DMS153 (cell line): ENCODE data around the gene MPC2.

Experiments
- DNase-seq: peaks from one replicate; lab custom pipeline; 2025; lab: John Stamatoyannopoulos, UW

MPC2 gene

DNA sequence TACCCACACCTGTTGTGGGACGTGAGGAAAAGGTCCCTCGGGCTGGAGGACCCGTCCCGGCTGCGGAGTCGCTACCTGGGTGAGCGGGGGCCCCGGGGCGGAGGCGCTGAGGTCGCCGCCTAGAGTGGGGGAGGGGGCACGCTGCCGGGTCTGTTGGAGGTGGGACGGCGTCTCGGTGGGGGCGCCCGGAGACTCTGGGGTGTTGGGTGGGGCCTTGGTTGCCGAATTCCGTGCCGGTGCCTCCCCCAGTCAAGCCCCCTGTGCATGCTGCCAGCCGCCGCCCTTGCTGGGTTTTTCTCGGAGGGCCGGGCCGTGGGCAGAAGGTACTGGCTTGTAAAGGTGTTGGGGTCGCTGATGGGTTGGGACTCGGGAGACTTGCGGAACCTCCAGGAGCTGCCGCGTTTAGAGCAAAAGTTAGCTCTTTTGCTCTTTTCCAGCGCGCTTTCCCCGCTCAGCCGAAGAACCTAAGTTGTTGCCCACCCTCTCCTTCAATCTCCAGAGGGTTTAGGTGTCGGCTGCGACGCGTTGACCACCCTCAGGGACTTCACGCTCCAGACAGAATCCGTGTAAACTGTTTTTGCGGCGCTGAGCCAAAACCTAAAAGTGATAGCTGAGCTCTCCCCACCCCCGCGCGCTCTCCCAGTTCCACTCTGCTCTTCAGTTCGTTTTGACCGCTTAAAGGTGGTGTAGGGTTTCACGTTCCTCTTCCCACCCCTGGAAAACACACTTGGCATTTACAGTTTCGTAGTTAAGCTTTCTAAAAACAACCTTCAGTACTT, at the start of gene MPC2:
MPC2 (minus strand) TSS at position 143 of the 779 bp plus-strand sequence. CDS start 1,231 bp downstream, outside the sequence.
- peak; percentile 73 for DNase-seq

DNA sequence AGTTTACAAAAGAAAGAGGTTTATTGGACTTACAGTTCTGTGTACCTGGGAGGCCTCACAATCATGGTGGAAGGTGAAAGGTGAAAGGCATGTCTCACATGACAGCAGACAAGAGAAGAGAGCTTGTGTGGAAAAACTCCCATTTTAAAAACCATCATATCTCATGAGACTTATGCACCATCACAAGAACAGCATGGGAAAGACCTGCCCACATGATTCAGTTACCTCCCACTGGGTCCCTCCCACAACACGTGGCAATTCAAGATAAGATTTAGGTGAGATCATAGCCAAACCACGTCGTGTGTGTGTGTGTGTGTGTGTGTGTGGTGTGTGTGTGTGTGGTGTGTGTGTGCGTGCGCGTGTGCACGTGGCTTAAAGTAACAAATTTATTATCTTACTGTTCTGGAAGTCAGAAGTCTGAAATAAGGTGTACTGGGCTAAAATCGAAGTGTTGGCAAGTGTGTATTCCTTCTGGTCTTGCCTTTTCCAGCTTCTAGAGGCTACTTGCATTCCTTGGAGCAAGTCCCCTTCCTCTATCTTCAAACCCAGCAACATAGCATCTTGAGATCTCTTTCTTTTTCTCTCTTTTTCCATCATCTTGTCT, 48.1 kb upstream of the MPC2 start:
- DNase-seq, result no peak

DNA sequence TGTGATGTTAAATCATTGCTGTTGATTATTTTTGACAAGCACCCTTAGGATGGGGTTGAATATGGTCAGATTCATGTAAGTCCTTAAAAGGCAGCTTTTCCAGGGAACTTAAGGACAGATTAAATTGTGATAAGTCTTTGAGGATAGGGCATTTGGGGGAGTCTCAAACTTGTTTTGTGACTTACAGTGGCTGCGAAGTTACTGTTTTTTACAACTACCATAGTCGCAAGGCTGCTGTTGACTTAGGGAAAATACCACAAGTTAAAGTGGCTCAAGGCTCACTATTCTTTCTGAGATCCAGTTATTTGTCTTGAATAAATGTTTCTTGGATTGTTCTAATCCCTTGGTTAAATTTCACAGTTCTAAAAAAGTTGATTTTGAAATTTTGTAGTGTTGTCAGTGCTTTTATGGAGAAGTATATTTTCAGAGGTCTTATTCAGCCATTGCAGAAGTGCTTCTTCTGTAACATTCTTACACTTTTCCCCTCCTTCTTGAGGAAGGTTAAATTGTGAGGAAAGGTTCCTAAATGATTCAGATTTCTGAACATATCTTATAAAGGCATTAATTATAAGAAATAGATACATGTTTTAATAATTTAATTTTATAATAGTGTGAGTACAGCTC, 47.0 kb upstream of the MPC2 start:
- DNase-seq, result no peak

DNA sequence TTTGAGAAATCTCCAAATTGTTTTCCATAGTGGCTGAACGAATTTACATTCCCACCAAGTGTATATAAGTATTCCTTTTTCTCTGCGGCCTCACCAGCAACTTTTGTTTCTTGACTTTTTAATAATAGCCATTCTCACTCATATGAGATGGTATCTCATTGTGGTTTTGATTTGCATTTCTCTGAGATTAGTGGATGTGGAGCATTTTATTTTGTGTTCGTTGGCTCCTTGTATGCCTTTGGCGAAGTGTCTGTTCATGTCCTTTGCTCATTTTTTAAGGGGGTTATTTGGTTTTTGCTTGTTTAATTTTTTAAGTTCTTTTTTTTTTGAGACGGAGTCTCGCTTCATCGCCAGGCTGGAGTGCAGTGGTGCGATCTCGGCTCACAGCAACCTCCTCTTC, 45.1 kb upstream of the MPC2 start:
- DNase-seq, result no peak

DNA sequence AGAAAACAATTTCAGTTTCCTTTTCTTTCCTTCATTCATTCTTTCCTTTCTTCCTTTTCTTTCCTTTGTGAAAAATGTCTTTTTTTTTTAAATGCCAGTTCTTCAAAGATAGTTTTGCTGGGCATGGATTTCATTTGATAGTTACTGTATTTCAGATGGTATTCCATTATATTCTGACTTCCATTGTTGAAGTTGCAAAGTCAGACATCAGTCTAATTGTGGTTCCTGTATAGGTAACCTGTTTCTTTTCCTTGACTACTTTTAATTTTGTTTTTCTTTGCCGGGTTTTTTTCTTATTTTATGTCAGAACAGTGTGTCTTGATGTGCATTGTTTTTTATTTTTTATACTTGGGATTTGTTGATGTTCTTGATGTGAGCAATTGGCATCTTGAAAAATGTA, 40.4 kb upstream of the MPC2 start:
- no peak for DNase-seq

DNA sequence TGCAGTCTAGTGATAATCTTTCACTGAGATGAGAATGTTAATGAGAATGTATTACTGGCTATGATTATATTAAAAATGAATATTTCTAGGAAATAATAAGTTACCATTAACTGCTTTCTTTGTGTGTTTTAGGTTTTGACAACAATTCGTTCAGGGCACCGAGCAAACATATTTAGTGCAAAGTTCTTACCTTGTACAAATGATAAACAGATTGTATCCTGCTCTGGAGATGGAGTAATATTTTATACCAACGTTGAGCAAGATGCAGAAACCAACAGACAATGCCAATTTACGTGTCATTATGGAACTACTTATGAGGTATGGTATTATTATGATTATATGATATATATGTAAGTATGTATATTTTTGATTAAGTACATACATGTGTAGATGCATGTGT, 37.8 kb upstream of the MPC2 start:
- no peak for DNase-seq

DNA sequence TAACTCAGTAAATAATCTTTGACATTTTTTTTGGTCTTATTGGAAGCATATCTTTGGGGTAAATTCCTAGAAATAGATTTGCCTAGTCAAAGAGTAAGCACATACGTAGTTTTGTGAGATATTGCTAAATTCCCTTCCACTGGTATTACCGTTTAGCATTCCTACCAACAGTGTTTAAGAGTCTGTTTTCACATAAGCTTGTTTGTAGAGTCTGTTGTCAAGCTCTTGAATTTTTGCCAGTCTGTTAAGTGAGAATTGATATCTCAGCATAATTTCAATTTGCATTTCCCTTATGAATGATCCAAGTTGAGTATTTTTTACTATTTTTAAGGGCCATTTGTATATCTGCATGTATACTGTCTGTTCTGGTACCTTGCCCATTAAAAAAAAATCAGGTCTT, 37.0 kb upstream of the MPC2 start:
- DNase-seq, result no peak

DNA sequence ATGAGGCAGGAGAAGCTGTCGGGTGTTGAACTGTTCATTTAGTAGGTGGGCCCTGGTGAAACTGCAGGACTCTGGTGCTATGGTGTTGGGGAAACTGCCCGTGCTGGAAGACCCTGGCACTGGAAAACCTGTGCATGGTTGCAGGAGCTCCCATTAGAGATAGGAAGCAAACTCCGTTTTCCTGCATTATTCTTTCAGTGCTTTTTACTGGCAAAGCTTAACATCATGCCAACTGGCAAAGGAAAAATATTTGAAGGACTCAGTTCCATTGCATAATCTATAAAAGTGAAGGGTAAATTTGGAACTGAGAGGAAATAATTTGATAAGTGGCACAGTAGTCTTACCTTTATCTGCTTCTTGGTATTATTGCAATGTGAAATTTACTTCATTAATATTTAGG, 31.7 kb upstream of the MPC2 start:
- DNase-seq, result no peak

DNA sequence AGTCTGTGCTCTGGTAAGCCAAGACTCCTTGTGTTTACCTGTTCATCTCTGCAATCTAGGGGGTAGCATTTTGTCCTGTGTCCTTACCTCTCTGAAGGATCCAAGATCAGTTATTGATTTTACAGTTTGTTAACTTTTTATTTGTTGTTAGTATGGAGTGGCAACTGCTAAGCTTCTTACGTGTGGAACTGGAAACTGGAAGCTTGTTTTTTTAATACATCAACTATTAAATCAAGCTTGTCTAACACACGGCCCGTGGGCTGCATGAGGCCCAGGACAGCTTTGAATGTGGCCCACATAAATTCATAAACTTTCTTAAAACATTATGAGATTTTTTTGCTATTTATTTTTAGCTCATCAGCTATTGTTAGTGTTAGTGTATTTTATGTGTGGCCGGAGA, 29.2 kb upstream of the MPC2 start:
- no peak for DNase-seq

DNA sequence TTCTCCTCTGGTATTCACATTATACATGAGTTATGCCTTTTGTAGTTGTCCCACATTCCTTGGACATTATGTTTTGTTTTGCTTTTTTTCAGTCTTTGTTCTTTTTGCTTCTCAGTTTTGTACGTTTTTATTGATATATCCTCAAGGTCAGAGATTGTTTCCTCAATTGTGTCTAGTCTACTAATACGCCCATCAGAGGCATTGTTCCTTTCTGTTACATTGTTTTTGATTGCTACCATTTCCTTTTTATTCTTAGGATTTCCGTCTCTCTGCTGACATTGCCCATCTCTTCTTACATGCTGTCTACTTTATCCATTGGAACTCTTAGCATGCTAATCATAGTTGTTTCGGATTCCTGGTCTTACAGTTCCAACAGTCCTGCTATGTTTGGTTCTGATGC, 27.8 kb upstream of the MPC2 start:
- no peak for DNase-seq

DNA sequence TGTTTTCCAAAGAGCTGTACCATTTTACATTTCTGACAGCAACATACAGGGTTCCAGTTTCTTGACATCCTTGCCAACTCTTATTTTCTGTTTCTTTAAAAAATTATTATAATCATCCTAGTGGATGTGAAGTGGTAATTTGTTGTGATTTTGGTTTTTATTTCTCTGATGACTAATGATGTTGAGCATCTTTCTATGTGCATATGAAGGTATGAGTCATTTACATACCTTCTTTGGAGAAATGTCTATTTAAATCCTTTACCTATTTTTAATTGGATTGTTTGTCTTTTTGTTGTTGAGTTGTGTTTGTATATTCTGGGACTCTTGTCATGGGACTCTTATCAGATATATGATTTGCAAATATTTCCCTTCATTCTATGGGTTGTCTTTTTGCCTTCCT, 20.8 kb upstream of the MPC2 start:
- DNase-seq, result no peak

DNA sequence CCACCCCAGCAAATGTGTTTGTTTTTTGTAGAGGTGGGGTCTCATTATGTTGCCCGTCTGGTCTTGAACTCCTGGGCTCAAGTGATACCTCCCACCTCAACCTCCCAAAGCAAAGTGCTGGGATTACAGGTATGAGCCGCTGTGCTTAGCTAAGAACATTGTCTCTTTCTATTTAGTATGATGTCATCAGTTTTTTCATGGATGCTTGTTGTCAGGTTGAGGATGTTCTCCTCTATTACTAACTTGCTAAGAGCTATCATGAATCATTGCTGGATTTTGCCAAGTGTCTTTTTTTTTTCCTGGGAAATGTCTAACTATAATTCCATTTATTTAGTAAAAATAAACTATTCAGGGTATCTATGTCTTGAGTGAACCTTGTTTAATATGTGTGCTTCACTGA, 19.0 kb upstream of the MPC2 start:
- DNase-seq, result no peak

DNA sequence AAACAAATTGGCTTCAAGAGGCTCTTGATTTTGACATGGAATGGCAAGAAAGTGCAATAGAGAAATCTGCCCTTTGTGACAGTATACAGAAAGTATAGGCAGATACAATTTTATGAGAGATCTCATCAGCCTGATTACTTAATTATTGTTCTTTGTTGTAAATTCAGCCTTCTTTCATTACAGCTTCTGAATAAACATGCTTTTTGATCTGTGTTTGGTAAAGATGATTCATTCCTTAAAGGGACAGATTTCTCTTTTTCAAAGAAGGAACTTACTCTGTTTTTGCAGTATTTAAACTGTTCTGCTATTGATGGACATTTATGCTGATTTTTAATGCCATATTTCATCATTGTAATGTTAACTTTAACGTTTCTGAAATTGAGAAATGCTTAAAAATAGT, 13.7 kb upstream of the MPC2 start:
- no peak for DNase-seq

DNA sequence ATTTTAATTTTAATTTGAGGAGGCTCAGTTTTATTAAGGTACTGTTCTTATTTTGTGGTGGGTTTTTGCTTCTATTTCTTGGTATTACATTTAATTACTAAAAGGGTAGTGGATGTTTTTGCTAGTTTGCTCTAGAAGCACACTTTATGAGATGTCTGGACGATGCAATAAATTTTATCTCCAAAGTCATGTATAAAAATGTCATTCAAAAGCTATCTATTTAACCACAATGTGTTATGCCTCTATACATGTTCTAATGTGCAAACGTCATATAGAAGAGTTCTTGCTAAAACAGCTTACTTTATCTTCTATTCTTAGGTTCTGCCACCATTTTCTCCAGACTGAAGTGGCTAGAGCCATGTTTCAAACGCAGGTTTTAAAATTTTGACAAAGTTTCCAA, 12.9 kb upstream of the MPC2 start:
- DNase-seq, result no peak

DNA sequence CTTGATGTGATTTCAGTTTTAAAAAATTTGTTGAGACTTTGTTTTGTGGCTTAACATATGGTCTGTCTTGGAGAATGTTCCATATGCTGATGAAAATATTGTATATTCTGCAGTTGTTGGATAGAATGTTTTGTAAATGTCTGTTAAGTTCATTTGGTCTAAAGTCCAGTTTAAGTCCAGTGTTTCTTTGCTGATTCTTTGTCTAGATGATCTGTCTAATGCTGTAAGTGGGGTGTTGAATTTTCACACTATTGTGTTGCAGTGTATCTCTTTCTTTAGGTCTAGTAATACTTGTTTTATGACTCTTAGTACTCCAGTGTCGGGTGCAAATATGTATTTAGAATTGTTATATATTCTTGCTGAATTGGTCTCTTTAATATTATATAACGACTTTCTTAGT, 10.9 kb upstream of the MPC2 start:
- DNase-seq, result no peak

DNA sequence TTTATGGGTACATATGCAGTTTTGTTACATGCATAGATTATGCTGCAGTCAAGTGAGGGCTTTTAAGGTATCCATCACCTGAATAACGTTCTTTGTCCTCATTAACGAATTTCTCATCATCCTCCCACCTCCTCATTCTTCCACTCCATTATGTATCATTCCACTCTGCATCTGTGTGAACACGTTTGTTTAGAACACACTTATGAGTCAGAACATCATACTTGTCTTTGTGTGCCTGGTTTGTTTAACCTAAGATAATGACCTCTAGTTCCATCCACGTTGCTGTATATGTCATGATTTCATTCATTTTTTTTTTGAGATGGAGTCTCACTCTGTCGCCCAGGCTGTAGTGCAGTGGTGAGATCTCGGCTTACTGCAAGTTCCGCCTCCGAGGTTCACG, 6.7 kb upstream of the MPC2 start:
- DNase-seq, result no peak

DNA sequence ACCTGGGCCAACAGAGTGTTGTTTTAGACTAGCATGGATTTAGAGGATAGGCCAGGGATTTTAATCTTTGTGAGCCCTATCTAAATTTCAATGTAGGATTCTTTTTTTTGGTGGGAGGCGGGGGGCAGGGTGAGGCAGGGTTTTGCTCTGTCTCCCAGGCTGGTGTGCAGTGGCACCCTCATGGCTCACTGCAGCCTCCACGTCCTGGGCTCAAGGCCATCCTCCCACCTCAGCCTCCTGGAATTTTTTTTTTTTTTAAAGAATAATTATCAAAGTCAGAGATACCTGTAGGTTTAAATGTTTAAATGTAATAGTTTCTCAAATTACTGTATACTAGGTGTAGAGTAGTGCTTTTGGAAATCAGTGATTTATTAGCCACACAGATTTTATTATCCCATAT, 3.4 kb upstream of the MPC2 start:
- DNase-seq, result no peak

DNA sequence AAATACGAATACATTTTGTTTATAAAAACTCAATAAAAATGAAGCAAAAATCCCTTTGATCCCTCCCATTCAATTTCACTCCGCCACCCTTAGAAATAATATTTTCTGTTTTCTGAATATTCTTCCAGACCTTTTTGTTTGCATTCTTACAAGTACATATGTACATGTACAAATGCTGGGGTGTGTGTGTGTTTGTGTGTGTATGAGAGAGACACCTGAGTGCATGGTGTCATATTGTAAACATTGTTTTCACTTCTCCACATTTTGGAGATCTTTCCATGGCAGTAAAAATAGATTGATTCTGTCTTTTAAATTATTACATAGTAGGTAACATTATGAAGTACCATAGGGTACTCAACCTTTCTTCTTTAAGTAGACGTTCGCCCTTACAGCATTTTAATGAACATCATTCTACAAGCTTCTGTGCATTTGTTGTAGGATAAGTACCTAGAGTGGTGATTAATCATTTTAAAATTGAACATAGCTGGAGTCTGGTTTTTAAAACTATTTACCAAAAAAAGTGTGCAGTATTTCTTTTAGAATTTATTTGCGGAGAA, 1.3 kb upstream of the MPC2 start:
- DNase-seq, result peak; percentile 21

DNA sequence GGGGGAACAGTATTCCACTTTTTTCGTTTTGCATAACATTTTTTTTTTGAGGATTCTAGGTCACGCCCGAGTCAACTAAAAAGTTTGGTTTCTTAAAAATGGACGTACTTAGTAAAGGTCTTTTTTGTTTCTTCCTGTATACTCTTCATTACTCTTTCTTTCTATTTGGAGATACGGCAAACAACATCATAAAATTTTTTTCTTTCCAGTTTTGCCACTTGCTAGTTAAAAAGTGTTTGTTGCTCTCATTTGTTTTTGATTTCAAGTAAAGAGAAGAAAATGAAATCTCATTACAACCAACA, 788 bp upstream of the MPC2 start:
- no peak for DNase-seq

DNA sequence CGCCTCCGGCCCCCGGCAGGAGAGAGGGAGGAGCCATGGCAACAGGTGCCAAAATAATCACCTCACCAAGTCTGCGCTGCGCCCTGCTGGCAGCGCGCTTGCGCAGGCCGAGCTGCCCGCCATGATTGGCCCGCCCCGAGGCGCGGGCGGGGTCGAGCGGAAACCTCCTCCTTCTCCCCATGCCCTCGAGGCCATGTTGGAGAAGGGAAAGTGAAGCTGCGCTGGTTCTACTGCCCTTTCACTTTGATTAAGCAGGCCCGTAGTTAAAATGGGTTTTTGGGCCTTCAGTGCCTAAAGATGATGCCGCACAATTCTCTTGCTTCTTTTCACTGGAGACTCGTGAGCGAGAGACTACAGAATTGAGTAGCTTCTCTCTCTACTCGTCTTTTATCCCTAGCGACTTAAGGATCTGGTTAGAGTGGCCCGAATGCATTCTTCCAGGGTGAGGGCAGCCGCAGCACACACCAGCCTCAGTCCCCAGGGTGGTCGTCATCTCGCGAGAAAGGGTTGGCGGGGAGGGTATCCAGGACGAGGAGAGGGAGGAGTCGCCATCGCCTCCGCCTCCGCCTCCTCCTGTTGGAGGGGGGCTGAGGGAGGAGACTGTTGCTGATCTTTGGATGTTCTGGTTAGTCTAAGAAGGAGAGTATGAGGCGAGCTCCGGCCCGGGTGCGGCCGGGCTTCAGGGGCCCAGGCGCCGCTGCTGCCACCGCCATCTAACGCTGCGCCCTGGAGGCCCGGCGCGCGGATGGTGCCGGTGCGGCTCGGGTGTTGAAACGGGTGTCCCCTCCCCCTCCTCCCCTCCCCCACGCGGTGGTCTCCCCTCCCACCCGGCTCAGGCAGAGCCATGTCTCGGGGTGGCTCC, 573 bp downstream of the MPC2 start, which contains the start of gene DCAF6:
DCAF6 (plus strand) TSS at position 616 of the 862 bp plus-strand sequence; CDS start at position 845, 229 bp downstream.
- DNase-seq, result peak; percentile 99

DNA sequence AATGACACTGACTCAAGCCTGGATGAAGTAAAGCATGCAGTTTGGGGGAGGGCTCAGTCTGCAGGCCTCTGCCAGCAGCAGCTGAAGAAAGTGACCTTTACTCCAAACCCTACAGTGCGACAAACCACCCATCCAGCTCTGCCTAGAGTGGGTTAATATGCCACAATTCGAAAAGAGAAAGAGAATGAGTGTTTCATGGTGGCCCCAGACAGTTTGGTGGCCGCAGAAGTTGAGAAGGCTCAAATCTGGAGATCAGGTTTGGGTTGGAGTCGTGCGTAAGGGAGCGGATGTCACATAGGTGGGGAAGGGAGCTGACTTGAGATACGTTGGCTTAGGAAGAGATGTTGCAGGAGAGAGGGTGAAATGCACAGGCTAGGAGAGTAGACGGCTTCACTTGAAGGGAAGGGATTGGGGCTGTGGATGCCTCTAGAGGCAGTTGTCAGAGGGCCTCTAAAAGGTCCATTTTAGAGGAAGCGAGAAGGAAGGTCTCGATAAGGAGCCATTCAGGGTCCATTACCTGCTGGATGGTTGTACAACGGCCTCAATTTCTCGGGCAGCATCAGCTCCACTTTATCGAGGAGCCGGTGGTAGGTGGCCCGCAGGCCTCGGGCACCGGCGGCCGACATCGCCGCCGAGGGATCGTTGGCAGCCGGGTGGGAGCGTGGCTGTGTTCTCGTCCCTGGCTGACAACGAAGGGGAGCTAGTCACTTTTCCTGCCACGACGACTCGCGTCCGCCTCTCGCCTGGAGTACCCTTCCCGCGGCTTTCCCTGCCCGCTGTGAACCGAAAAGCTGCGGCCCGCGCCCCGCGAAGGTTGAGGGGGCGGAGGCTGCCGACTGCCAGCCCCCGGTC, 1.4 kb downstream of the MPC2 start:
- DNase-seq, result peak; percentile 63
